Choroid plexus epithelial cell (primary cell): ENCODE measurements around the gene GDF7.

Experiments
- DNase-seq: peaks from one replicate; pipeline ENCODE4 v3.0.0-alpha.2; 2010; ENCODE audit warnings: low read depth
- H3K4me3 ChIP-seq: 2 replicates; pipeline ENCODE4 v1.5.1; 2011; ENCODE audit warnings: low read depth, mild to moderate bottlenecking, control low read depth, low read length, moderate library complexity
- CTCF ChIP-seq: conservative IDR thresholded peaks from 2 replicates; pipeline ENCODE4 v1.5.1; 2011; ENCODE audit warnings: low read depth, mild to moderate bottlenecking, control low read depth, inconsistent platforms, low read length, moderate library complexity

GDF7 gene

GRCh38 chr2:20624156-20624883, 42.6 kb upstream of the GDF7 start:
- no peak for DNase-seq
- H3K4me3 ChIP-seq = no peak overlapping the region
- no peak for TF ChIP-seq CTCF

GRCh38 chr2:20624884-20625485, 42.0 kb upstream of the GDF7 start:
- no peak overlapping the region for H3K4me3 ChIP-seq
- no peak for TF ChIP-seq CTCF
- DNase-seq = no peak

GRCh38 chr2:20625491-20626391, 41.2 kb upstream of the GDF7 start:
- H3K4me3 ChIP-seq = no peak overlapping the region
- peak; percentile 84 for DNase-seq
- TF ChIP-seq CTCF = peak; percentile 59

GRCh38 chr2:20626392-20626697, 40.6 kb upstream of the GDF7 start:
- TF ChIP-seq CTCF = no peak
- no peak overlapping the region for H3K4me3 ChIP-seq
- DNase-seq = no peak

GRCh38 chr2:20626698-20627513, 40.0 kb upstream of the GDF7 start:
- no peak for DNase-seq
- no peak for TF ChIP-seq CTCF
- H3K4me3 ChIP-seq = no peak overlapping the region

GRCh38 chr2:20627712-20628380, 39.1 kb upstream of the GDF7 start:
- no peak for TF ChIP-seq CTCF
- no peak overlapping the region for H3K4me3 ChIP-seq
- no peak for DNase-seq
